NCI-H2196 (cell line): ENCODE results near the gene GRN.
A peak's percentile ranks its signal among the peaks of the same experiment; 100 is the strongest.
"Not testable (repeated sequence)": the region's sequence is repeated elsewhere in the genome, so short reads cannot be mapped to it uniquely, and the experiment has no call there.

ENCODE experiments used
- DNase-seq: peaks from one replicate; lab custom pipeline; 2025; ENCODE audit not compliant: unreplicated experiment; lab: John Stamatoyannopoulos, UW

GRN gene

GRCh38 chr17:44360826-44361225 is 15.7 kb downstream of the GRN start:
- DNase-seq = peak; percentile 17

- no peak for DNase-seq
Measured at GRCh38 chr17:44361292-44362260, 16.5 kb downstream of the GRN start.

GRCh38 chr17:44362459-44362948 is 17.4 kb downstream of the GRN start:
- no peak for DNase-seq

- DNase-seq = peak; percentile 47
Measured at GRCh38 chr17:44362949-44363612, 18.0 kb downstream of the GRN start.

GRCh38 chr17:44363613-44364159 is 18.6 kb downstream of the GRN start, which contains the start of gene FAM171A2:
FAM171A2 (minus strand) TSS chr17:44363853; CDS start chr17:44363714, 139 bp downstream.
- peak; percentile 82 for DNase-seq

GRCh38 chr17:44365051-44365450 is 19.9 kb downstream of the GRN start:
- not testable (repeated sequence) for DNase-seq

- no peak for DNase-seq
Measured at GRCh38 chr17:44367231-44367979, 22.3 kb downstream of the GRN start.

GRCh38 chr17:44368391-44369243 is 23.5 kb downstream of the GRN start:
- DNase-seq = not testable (repeated sequence)

- DNase-seq = not testable (repeated sequence)
Measured at GRCh38 chr17:44369414-44370023, 24.4 kb downstream of the GRN start.

GRCh38 chr17:44372036-44372435 is 26.9 kb downstream of the GRN start:
- DNase-seq = no peak

GRCh38 chr17:44374306-44375195 is 29.4 kb downstream of the GRN start:
- no peak for DNase-seq

GRCh38 chr17:44375196-44376017 is 30.3 kb downstream of the GRN start:
- DNase-seq = no peak

- DNase-seq = no peak
Measured at GRCh38 chr17:44376124-44376523, 31.0 kb downstream of the GRN start.

GRCh38 chr17:44376779-44377178 is 31.7 kb downstream of the GRN start:
- no peak for DNase-seq

GRCh38 chr17:44378171-44378705 is 33.1 kb downstream of the GRN start:
- no peak for DNase-seq

- no peak for DNase-seq
Measured at GRCh38 chr17:44379887-44380286, 34.8 kb downstream of the GRN start.

GRCh38 chr17:44380767-44381166 is 35.7 kb downstream of the GRN start:
- no peak for DNase-seq
